ENCODE results near the gene ATP6V1B1. TPM values are rescaled to one million over a fixed set of nuclear protein-coding genes. Genes with fewer than 3 reads are reported as not detected.

Gene ATP6V1B1
- total RNA-seq, 1 donor from 2014 or later: not detected

GRCh38 chr2:70926042-70926441 is 9.7 kb upstream of the ATP6V1B1 start:
- DNase-seq: no peak
- peaks cover 16% of the 10 kb centered on the region for H3K4me1 ChIP-seq
- H3K36me3 ChIP-seq: no peaks in the 10 kb centered on the region
- H3K9me3 ChIP-seq (replicated peaks): no peaks in the 10 kb centered on the region
- intact Hi-C loops (cut with micrococcal nuclease): no loop called here
- no peak overlapping the region for H3K4me3 ChIP-seq
- peaks cover 21% of the 10 kb centered on the region for H3K27me3 ChIP-seq (ENCODE audit: low read depth)
- H3K27ac ChIP-seq (replicated peaks): no peak overlapping the region
- TF ChIP-seq, protein P1, sequence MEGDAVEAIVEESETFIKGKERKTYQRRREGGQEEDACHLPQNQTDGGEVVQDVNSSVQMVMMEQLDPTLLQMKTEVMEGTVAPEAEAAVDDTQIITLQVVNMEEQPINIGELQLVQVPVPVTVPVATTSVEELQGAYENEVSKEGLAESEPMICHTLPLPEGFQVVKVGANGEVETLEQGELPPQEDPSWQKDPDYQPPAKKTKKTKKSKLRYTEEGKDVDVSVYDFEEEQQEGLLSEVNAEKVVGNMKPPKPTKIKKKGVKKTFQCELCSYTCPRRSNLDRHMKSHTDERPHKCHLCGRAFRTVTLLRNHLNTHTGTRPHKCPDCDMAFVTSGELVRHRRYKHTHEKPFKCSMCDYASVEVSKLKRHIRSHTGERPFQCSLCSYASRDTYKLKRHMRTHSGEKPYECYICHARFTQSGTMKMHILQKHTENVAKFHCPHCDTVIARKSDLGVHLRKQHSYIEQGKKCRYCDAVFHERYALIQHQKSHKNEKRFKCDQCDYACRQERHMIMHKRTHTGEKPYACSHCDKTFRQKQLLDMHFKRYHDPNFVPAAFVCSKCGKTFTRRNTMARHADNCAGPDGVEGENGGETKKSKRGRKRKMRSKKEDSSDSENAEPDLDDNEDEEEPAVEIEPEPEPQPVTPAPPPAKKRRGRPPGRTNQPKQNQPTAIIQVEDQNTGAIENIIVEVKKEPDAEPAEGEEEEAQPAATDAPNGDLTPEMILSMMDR (IDR thresholded peaks at IDR 0.05; ENCODE audit: borderline replicate concordance): no peak

DNA sequence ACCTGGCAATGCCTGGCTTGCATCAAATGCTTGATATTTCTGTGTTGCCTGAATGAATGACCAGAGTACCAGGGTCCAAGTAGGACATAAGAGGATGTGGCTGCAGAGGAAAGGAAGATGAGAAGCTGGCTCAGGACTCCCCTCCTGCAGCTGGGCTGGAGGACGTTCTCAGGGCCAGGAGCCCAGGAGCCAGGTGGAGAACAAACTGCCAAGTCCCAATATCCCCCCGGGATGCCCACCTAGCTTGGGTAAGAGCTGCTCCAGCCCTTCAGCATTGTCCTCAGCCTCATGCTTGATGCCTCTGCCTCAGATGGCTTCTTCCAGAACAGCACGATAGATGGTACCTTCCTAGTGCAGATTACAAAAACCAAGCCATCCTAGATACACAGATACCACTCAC is 8.6 kb upstream of the ATP6V1B1 start:
- Histone ChIP-seq H3K9me3 (replicated peaks) (no peaks in the 10 kb centered on the region), H3K4me1 (peaks cover 11% of the 10 kb centered on the region), H3K27me3 (ENCODE audit: low read depth) (peaks cover 20% of the 10 kb centered on the region), H3K4me3 (no peak overlapping the region), H3K36me3 (no peaks in the 10 kb centered on the region), H3K27ac (replicated peaks) (no peak overlapping the region)
- TF ChIP-seq, protein P1 (IDR thresholded peaks at IDR 0.05; ENCODE audit: borderline replicate concordance): no peak
- no peak for DNase-seq
- intact Hi-C loops (cut with micrococcal nuclease): no loop called here

GRCh38 chr2:70927641-70928040 is 8.1 kb upstream of the ATP6V1B1 start:
- TF ChIP-seq, protein P1 (IDR thresholded peaks at IDR 0.05; ENCODE audit: borderline replicate concordance): no peak
- Histone ChIP-seq H3K36me3 (no peaks in the 10 kb centered on the region), H3K27me3 (ENCODE audit: low read depth) (peaks cover 20% of the 10 kb centered on the region), H3K9me3 (replicated peaks) (no peaks in the 10 kb centered on the region), H3K4me3 (no peak overlapping the region), H3K27ac (replicated peaks) (no peak overlapping the region), H3K4me1 (peaks cover 8% of the 10 kb centered on the region)
- intact Hi-C loops (cut with micrococcal nuclease): no loop called here
- DNase-seq: no peak

DNA sequence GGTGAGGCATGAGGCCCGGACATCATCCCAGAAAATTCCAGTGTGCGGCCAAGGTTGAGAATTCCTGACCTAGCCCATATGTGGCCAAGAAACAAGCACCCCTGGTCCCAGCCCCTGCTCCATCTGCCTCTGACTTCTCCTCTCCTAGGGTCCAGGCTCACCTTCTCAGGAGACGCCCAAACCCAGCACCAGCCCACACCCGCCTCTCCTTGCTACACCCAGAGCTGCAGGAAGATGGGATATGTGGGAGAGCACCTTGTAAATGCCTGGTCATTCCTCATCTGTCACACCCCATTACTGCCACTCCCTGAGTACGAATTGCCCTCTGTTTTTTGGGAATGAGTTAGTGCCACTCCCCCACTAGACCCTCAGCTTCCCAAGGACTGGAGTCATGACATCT is 7.3 kb upstream of the ATP6V1B1 start:
- no peak overlapping the region for H3K27ac ChIP-seq (replicated peaks)
- TF ChIP-seq, protein P1 (IDR thresholded peaks at IDR 0.05; ENCODE audit: borderline replicate concordance): no peak
- H3K27me3 ChIP-seq (ENCODE audit: low read depth): peaks cover 22% of the 10 kb centered on the region
- no peak overlapping the region for H3K4me3 ChIP-seq
- H3K9me3 ChIP-seq (replicated peaks): no peaks in the 10 kb centered on the region
- H3K36me3 ChIP-seq: no peaks in the 10 kb centered on the region
- DNase-seq: no peak
- peaks cover 8% of the 10 kb centered on the region for H3K4me1 ChIP-seq
- intact Hi-C loops (cut with micrococcal nuclease): no loop called here

DNA sequence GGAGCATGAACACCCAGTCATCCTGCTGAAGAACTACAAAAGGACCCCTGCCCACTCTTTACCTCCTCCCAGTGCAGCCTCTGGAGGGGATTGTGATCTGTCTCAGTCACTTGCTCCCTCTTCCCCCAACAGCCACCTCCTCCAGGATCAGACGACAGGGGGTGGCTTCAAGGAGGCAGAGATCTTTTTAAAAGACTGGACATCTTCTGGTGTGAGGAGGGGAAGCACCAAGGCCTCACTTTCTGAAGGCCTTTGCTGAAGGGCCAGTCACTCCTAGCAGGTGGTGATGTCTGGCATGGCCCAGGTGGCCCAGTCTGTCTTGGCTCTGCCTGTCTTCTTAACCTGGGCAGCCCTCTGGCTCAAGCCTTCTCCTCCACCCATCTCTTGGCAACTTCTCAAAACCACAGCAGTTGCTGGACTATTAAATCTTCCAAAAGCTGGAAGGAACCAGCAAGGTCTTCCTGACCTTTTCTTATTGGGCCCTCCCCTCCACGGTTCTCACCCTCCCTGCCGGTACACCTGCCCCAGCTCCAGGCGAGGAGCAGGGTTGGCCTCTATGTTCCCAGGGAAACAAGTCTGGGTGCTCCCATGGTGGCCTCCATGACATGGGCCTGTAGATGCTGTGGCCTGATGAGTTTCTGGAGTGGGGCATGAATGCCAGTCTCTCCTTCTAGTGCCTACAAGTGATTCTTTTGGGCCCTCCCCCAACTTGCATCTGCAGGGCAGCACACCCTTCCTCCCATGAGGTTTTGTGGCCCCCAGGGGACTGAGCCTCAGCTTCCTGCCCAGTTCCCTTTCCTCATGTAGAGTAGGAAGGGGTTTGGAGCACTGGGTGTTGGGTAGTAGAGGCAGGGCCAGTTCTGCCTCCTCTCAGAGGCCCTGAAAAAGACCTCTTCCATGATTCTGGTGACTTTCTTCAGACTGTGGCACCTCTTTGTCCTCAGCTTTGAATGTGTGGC is 5.0 kb upstream of the ATP6V1B1 start:
- Histone ChIP-seq H3K4me3 (no peak overlapping the region), H3K27me3 (ENCODE audit: low read depth) (peaks cover 22% of the 10 kb centered on the region), H3K9me3 (replicated peaks) (no peaks in the 10 kb centered on the region), H3K4me1 (peaks cover 2% of the 10 kb centered on the region), H3K27ac (replicated peaks) (no peak overlapping the region), H3K36me3 (no peaks in the 10 kb centered on the region)
- no peak for DNase-seq
- intact Hi-C loops (cut with micrococcal nuclease): no loop called here
- TF ChIP-seq, protein P1 (IDR thresholded peaks at IDR 0.05; ENCODE audit: borderline replicate concordance): no peak
